Inflammatory macrophage (primary cell): ENCODE data around the gene FKBP14.

Source experiments
- DNase-seq, 2 donors: peaks; one replicate each; pipeline ENCODE4 v3.0.0-alpha.2; 2020 to 2022

The FKBP14 gene

DNA sequence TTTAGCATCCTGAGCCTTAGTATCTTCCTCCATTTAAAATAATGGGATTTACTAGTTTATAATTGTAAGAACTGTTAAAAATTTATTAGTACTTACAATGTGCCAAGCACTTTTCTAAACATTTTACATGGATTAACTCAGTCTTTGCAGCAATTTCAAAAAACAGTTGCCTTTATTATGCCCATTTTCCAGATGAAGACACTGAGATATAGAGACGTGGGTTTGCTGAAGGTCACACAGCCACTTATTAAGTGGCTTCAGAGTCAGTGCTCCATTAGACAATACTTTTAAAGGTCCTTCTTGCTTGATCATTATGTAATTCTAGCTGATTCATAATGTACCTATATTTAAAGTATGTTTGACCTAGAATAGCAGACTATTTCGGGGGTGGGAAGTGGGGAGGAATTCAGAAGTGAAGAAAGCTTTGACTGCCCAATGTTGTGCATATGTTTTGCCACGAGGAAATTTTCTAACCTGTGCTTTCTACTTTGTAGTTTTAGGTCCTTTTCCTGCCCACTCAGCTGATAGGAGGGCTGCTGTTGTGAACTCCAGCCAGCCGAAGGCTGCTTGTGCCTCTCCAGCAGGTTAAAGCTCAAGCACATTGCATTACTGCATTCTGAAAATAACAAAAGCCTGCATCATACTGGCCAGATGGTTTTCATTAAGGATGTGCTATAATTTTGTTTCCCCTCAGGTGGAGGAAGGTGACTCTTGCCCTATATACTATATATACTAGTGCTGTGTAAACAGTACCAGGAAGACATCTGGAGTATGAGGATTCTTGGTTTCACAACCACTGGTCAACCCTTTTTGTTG, 6.0 kb upstream of the FKBP14 start:
- no peak for DNase-seq

DNA sequence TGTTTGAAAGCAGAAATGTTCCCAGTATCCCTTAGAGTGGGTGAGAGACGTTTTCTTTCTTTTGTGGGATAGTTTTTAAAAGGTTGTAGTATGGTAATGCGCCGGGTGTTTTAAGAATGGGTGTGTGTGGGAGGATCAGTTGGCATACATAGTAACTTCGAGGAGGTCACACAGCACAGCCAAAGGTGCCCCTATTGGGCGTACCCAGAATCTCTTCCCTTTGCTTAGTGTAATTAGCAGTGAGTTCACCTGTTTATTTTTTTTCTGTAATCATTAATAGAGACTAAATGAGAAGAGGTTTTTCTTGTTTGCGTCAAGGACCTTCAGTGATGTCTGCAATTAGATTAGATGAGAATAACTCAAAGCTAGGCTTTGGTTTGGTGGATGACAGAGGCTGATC, 3.2 kb upstream of the FKBP14 start:
- DNase-seq = no peak

DNA sequence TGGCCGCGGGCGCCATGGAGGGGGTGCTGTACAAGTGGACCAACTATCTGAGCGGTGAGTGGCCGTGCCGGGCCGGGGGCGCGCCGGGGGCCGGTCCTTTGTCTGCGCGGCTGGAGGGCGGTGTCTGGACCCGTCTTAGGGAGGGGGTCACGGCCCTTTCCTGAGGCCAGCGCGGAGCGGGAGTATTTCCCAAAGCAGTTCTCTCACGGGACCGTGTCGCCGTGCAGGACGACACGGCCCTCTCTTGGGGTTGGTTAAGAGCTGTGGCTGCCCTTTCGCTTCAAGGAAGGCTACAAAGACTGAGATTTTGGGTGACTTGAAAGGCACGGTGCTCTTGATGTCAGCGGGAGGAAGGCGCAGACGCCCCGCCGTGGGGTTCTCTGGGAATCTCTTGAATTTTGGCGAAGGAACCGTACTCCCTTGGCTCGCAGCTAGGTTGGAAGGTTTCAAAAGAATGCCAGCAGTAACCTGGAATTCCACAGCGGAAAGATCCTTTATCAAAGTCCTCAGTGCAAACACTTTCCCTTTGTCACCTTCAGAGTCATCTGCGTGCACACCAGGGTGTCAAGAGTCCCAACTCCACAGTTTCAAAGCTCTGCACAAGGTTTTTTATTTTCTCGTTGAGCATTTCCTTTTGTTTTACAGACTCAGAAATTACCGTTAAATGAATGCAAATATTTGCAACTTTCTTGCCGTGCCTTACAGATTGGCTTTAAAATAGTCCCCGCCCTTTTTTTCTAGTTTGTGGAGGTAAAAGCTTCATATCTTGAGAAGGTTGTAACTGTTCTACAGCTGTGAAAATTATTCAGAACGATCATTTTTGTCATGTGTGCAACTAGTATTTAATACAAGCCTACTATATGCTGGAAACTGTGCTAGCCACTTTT, 2.5 kb upstream of the FKBP14 start:
- DNase-seq = peak; percentile 32 to 40

DNA sequence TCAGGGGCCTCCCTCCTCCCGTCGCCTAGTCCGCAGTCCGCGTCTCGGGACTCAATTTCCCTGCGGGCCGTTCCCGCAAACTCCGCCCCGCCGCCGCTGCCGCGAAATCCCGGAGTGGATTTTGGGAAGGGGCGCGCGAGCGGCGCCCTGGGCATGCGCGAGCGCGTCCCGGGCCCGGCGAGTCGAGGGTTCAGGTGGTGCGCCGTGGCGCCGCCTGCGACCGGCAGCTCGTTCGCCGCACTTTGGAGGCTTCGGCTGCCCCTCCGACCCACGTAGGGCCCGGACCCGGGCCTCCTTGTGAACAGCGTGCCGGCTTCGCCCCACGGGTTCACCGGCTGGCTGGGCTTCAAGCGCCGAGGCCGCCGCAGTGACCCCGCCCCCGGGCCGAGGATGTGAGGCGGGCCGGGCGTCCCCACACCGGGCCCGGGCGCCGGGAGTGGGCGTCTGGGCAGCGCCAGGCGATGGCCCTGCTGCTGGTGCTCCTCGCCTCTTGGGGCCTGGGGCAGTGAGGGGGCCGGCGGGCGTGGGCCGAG, 1.8 kb upstream of the FKBP14 start, which contains the start of gene PLEKHA8:
TSS of gene PLEKHA8 (plus strand) at position 197 of the 533 bp plus-strand sequence. CDS start 351 bp downstream, outside the sequence.
- DNase-seq = peak; percentile 90

DNA sequence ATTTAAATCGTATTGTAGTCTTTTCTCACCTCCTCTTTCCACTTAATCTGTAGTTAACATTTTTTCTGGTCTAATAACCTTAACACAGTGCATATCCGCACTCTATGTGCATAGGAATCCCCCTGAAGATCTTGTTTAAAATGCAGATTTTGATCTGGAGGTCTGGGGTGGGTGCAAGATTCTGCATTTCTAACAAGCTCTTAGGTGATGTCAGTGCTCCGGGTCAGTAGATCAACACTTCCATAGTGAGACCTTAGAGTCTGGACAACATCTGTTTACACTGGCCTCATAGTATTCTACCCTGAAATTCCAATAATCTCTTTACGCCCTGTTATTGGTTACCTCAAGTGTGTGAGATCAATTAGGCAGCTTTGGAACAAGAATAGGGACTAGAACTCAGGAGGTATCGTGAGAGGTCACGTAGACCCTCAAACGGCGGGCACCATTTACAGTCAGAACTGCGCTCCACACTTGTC, 1.3 kb upstream of the FKBP14 start:
- no peak for DNase-seq

DNA sequence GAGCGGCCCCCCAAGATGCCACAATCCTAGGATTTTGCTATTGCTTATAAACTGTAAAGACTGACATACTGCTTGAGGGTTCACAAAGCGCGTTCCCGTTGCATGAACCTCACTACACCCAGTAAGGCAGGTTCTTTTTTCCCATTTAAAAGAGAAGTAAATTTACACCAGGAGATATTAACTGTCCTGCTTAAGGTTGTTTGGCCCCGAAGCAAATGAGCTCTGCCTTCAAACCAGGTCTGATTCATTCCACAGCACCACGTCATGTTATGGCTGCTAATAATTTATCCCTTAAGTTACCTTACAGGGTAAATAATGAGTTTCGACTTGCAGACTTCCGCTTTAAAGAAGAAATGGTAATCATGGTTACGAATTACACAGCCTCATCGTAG, 559 bp upstream of the FKBP14 start:
- peak; percentile 19 to 39 for DNase-seq

DNA sequence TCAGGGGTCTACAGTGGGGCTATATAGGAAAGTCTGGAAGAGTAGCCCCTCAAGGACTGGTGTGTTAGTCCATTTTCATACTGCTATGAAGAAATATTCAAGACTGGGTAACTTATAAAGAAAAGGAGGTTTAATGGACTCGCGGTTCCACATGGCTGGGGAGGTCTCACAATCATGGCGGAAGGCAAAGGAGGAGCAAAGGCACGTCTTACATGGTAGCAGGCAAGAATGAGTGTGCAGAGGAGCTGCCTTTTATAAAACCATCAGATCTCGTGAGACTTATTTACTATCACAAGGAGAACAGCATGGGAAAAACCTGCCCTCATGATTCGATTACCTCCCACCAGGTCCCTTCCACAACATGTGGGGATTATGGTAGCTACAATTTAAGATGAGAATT, 3.0 kb downstream of the FKBP14 start:
- no peak for DNase-seq

DNA sequence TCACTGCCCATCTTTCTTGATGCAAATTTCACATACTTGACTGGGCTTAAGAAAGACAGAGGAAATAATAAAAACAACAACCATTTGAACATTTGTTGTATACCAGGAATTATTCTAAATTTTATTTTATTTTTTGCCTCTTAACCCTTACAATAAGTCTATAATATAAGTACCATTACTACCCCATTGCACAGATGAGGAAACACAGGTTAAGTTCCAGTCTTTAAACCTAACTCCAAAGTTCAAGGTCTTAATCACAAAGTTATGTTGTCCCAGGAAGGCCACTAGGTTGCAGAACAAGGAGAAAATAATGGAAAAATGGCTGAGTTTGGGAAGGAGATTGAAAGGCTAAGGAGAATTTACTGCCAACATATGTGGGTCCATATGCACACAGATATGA, 3.5 kb downstream of the FKBP14 start:
- DNase-seq = no peak

DNA sequence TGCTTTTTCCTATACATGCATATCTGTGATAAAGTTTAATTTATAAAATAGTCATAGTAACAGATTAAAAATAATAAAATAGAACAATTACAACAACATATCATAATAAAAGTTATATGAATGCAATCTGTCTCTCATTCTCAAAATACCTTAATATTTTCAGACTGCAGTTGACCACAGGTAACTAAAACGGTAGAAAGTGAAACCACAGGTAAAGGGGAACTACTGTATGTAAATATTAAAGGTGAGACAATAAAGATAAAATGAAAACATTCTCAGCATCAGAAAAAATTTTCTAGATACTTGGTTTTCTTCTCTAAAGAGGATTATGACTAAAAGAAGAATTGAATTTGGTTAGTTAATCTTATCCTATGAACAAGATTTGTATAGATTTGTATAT, 6.0 kb downstream of the FKBP14 start:
- no peak for DNase-seq

DNA sequence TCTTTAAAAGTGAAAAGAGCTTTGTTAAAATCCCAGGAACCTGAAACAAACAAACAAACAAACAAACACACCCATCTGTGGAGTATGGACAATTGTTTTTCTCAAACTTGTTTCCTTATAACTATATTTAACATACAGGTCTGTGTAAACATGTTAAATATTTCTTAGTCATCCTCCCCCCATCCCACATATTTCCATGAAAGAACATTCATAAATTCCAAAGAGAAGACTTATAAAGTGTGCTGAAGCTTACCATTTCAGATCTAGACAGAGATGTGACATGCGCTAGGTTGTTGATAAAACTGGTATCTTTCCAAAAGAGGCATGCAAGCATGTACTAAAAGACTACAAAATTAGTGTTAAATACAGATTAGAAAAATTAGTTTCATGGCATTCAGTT, 6.5 kb downstream of the FKBP14 start:
- DNase-seq = no peak

DNA sequence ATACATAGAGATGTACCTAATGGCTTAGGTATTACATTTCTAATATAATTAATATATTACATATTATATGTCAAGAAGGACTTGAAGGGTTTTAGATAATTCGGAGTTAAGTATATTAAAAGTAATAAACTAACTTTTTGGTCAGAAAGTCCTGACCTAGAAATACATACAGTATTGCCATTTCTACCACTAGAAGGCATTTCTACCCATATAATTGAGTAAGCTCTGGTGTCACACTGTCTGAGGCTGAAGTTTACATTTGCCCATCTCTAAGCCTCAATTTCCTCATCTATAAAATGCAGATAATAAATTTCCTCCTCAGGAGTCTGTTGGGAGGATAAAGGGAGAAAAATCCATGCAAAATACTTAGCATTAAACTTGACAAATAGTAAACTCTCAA, 7.1 kb downstream of the FKBP14 start:
- no peak for DNase-seq

DNA sequence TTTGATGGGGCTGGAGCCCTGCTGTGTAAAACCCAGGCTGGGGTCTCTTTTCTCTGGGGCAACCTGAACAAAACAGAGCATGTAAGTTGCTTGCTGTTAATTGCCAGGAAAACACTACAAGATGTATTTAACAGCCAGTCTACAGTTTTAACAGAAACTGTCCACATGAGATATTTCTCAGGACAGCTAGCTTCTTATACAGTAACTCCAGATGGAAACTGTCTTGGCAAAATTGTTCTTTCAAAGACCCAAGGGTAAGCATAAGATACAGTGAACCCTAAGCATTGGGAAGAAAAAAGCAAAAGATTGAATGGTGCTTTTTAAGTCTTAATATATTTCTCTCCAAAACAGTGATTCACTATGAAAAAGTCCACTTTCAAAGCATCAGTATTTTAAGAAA, 8.1 kb downstream of the FKBP14 start:
- DNase-seq = no peak

DNA sequence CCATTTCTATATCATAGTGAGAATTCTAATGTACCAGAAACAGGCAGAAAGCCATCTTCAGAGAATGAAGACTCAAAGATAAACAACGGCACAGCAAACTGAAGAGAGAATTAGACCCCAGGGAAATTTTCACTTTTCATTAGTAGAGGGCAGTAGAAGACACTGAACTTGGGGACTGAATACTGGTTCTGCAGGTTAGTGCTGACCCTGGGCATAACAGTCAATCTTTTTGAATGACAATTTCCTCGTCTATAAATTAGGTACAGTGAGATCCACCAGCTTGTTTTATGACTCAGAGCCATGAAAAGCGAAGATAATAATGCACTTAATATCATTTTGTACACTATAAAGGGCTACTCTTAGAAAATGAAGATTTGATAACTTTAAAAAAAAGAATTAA, 13.7 kb downstream of the FKBP14 start:
- no peak for DNase-seq

DNA sequence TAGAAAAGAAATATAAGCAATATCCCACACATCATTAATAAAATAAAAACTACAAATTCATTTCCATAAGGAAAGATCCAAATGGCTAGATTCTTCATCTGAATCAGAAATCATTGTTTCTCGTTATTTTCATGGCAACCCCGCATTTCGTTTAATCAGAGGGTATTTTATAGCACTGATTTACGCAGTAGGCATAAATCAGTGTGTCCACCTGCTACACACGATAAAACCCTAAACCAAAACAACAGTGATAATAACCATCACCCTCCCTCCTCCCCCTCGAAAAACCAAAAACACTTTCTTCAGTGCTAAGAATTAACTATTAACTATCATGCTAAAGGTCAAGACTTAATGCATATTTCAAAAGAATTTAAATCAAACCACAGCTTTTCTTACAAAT, 16.5 kb downstream of the FKBP14 start:
- no peak for DNase-seq

DNA sequence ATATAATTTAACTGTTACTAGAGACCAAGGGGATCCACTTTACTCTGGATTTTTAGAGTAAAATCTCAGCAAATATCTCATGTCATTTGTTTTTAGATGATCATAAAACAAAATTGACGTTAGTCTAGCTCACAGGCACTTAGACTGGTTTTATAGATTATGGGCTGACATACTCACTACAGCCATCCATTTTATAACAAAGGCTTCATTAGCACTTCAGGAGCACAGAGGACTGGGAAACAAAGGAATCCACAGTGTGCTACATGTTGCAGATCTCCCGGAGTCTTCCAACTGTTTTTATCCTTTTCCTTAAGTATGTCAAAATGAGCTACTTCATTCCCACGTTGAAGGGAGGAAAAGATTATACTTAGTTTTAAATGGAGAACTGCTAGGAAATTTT, 21.0 kb downstream of the FKBP14 start:
- no peak for DNase-seq

DNA sequence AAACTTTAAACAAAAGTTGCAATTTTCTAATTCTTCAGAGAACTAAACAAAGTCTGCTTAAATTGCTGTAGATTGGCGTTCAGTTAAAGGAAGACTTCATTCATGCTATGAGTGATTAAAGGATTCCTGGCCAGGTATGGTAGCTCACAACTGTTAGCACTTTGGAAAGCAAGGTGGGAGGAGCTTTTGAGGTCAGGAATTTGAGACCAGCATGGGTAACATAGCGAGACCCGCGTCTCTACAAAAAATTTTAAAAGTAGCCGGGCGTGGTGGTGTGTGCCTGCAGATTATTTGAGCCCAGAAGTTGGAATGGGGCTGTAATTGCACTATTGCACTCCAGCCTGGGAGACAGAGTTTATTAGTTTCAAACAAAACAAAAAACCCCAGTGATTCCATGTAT, 23.4 kb downstream of the FKBP14 start:
- no peak for DNase-seq

DNA sequence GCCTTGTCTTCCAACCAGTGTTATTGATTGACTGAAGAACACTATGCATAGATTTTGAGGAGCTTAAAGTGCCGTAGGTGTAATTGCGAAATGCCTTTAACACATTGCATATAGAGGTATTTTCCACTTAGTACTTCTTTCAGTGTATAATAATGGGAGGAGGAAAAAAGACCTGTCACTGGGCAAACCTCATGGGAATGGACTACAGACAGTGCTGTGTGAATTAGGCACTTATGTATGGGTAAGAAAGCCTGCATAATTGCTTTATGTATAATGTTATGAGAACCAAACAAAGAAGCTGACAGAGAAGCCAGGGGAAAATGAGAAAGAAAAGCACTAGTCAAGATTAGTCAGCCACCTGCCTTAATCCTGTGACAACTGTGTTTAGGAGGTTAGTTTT, 24.5 kb downstream of the FKBP14 start:
- no peak for DNase-seq

DNA sequence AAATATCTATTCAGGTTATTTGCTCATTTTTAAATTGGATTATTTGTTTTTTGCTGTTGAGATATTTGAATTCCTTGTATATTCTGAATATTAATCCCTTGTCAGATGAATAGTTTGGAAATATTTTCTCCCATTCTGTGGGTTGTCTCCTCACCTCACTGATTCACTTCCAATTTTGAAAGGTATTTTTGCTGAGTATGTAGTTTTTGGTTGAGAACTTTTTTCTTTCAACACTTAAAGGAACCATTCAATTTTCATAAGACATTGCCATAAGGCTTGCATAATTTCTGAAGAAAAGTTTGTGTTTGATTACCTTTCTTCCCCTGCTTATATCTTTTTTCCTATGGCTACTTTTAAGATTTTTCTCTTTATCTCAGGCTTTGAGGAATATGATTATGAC, 28.0 kb downstream of the FKBP14 start:
- DNase-seq = no peak

DNA sequence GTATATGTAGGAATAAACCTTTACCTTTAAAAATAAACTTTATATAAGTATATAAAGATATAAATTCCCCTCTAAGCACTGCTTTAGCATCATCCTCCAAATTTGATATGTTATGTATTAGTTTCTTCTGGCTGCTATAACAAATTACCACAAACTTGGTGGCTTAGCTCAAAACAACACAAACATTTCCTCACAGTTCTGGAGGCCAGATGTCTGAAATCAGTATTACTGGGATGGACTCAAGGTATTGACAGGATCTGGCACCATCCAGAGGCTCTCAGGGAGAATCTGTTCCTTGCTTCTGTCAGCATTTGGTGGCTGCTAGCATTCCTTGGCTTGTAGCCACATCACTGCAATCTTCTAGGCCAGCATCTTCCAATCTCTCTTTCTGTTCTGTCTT, 30.2 kb downstream of the FKBP14 start:
- no peak for DNase-seq

DNA sequence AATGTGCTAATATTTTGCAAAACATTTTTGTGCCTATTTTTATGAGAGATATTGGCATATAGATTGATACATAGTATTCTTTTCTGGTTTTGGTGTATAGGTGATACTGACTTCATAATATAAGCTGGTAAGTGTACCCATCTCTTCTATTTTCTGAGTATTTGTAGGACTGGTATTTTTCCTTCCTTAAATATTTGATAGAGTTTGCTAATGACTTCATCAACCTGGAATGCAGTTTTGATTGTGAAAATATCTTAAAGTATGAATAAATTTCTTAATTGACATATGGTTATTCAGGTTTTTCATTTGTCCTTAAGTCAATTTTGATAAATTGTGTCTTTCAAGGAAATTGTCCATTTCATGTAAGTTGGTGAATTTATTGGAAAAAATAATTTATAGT, 30.9 kb downstream of the FKBP14 start:
- DNase-seq = no peak

DNA sequence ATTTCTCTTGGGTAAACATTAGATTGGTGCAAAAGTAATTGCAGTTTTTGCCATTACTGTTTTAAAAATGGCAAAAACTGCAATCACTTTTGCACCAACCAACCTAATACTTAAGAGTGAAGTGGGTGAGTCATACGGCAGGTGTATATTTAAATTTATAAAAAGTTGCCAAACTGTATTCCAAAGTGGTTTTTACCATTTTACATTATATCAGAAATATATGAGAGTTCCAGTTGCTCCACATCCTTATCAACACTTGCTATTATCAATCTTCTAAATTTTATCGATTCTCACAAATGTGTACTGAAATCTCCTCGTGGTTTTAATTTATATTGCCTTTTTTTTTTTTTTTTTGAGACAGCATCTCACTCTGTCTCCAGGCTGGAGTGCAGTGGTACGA, 33.4 kb downstream of the FKBP14 start:
- DNase-seq = no peak

DNA sequence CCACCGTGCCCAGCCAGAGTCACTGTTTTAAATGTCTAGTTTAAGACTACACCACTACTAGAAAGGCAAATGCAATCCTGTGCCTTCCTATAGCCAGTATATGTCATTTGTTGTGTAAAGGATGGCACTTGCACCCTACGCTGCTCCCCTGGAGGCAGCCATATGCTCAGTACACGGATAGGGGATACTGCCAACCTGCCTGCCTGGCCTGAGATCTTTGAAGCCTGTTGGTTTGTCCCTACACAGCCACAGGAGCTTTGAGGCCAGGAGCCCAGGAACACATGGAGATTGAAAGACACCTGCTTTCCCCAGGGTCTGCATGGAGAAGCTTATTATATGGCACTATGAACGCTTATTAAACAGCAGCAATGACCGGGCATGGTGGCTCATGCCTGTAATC, 34.6 kb downstream of the FKBP14 start:
- DNase-seq = no peak

DNA sequence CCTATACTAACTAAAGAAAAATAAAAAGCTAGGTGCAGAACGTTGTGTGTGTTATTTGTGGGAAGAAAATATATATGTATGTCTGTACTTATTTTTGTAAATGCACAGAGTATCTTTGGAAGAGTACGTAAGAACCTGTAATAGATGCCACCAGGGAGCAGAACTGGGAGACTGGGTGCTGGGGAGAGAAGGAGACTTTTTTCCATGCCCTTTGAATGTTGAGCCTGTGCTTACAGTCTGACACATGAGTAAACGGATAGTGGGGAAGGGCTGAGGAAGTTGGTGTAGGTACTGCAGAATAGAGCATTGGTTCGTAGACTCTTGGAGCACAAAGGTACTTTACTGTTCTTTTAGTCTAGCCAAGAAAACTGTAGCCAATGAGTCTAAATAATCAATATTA, 35.6 kb downstream of the FKBP14 start:
- DNase-seq = no peak
